Transverse colon (tissue), 4 donors: Measurements from ENCODE around the gene FCHSD2. TPM values are rescaled to one million over a fixed set of nuclear protein-coding genes. Genes with fewer than 3 reads are reported as not detected.

Experiments used
- DNase-seq: peaks from one replicate; pipeline ENCODE4 v3.0.0-alpha.2; 2019
- H3K27ac ChIP-seq, 4 donors: fragments of 200-600 bp; sonication (generic); 2 replicates each; pipeline ENCODE4 v1.5.1; 2016 to 2018; ENCODE audit warnings: inconsistent platforms in 4 of 4
- H3K27me3 ChIP-seq: fragments of 200-600 bp; sonication (generic); 2 replicates; pipeline ENCODE4 v1.5.1; 2017; ENCODE audit warnings: inconsistent platforms
- H3K36me3 ChIP-seq, 4 donors: fragments of 200-600 bp; sonication (generic); 2 replicates each; pipeline ENCODE4 v1.5.1; 2017 to 2019; ENCODE audit warnings: inconsistent platforms in 4 of 4
- H3K4me1 ChIP-seq, 4 donors: fragments of 200-600 bp; sonication (generic); 2 replicates each; pipeline ENCODE4 v1.5.1; 2017 to 2020; ENCODE audit warnings: inconsistent platforms in 4 of 4
- H3K4me3 ChIP-seq, 4 donors: fragments of 200-600 bp; sonication (generic); 1 replicate in 1 of 4; 2 replicates in 3 of 4; pipeline versions ENCODE4 v1.5.1 to v1.6.1; 2017 to 2019; ENCODE audit warnings: inconsistent platforms in 4 of 4
- H3K9me3 ChIP-seq, 2 donors: fragments of 200-600 bp; sonication (generic); 2 replicates each; pipeline ENCODE4 v1.5.1; 2017 to 2019; ENCODE audit warnings: inconsistent platforms in 2 of 2
- EP300 ChIP-seq: sonication (generic); formaldehyde crosslinking; IDR thresholded peaks from one replicate; pipeline ENCODE4 v1.6.1; 2017; ENCODE audit warnings: antibody characterized with exemption, low read depth
- POLR2A ChIP-seq: fragments of 450-650 bp; IDR thresholded peaks from one replicate; pipeline ENCODE4 v1.6.1; 2016; ENCODE audit warnings: antibody characterized with exemption, mild to moderate bottlenecking, moderate library complexity
- POLR2AphosphoS5 ChIP-seq, 3 donors: sonication (generic); formaldehyde crosslinking; IDR thresholded peaks; one replicate each; pipeline ENCODE4 v1.6.1; 2016; ENCODE audit warnings: antibody characterized with exemption in 3 of 3
- WGBS, 2 donors: methylation state at CpG; one replicate each; pipeline ENCODE4 v1.1.5; 2018; ENCODE audit warnings: low coverage in 1 of 2; 5-methylcytosine and 5-hydroxymethylcytosine counted together
- in situ Hi-C, 4 donors: fragments of 200-750 bp; cut with MboI; loops; one replicate each; pipeline versions ENCODE4 v1.15.0 to v1.15.1; 2017; ENCODE audit warnings: low sequenced_read_pairs in 3 of 4, low pct_ligation_motif_present in 1 of 4, low pct_unique_long_range_greater_than_20kb in 1 of 4
- intact Hi-C: fragments of 100-400 bp; cut with DNase I; formaldehyde crosslinking; loops from one replicate; pipeline ENCODE4 v1.15.1; 2023; ENCODE audit warnings: low total_unique reads
- total RNA-seq, 4 donors: library from RNA; depleted of rRNA; stranded (reverse); fragments of >200 nt; gene quantifications; one replicate each; pipeline ENCODE4 v1.1.0, GENCODE V29; 2016
- TF ChIP-seq, protein P1 (sequence below), 5 experiments: fragments of 200-600 bp in 3 of 5; fragments of 450-650 bp in 2 of 5; sonication (generic) in 3 of 5; IDR thresholded peaks; 1 replicate in 2 of 5; 2 replicates in 3 of 5; pipeline ENCODE4 v1.5.1; 2016 to 2017; ENCODE audit warnings: antibody characterized with exemption in 5 of 5, inconsistent platforms in 3 of 5, mild to moderate bottlenecking in 2 of 5, moderate library complexity in 1 of 5

Gene FCHSD2
- total RNA-seq, 4 donors from 2014 or later = 9.1 to 15.9 (median 15.0) TPM

DNA sequence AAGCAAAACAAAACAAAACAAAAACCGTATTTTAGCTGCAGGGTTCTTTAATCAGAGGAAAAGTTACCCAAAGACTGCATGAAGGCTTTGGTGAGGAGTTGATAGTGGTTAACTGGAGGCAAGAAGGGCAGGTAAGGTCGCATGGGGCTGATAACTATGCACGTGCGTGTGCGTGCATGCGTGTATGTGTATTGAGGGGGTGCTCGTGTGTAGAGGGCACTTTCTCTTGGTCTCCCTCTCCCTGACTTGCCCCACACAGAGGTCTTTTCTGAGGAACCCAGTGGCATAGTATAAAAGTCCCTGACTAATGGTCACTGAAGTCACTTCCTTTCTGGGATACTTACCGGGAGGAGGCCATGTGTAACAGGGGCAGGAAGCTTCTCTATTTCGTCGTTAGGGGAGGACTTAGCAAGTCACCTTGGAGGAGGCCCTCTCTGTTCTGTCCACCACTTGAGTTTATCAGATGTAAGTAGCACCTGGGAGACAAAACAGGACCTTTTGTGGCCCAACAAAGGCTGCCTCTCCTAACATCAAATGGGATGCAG, 20.1 kb upstream of the FCHSD2 start:
- Histone ChIP-seq H3K4me3 (no peak overlapping the region), H3K4me1 (peaks cover 0 to 20% (median 13%) of the 10 kb centered on the region in 4 donors), H3K27me3 (no peaks in the 10 kb centered on the region), H3K27ac (no peak overlapping the region), H3K36me3 (no peaks in the 10 kb centered on the region), H3K9me3 (no peaks in the 10 kb centered on the region)
- TF ChIP-seq, protein P1, sequence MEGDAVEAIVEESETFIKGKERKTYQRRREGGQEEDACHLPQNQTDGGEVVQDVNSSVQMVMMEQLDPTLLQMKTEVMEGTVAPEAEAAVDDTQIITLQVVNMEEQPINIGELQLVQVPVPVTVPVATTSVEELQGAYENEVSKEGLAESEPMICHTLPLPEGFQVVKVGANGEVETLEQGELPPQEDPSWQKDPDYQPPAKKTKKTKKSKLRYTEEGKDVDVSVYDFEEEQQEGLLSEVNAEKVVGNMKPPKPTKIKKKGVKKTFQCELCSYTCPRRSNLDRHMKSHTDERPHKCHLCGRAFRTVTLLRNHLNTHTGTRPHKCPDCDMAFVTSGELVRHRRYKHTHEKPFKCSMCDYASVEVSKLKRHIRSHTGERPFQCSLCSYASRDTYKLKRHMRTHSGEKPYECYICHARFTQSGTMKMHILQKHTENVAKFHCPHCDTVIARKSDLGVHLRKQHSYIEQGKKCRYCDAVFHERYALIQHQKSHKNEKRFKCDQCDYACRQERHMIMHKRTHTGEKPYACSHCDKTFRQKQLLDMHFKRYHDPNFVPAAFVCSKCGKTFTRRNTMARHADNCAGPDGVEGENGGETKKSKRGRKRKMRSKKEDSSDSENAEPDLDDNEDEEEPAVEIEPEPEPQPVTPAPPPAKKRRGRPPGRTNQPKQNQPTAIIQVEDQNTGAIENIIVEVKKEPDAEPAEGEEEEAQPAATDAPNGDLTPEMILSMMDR (IDR thresholded peaks at IDR 0.05) = no peak
- no peak for TF ChIP-seq POLR2A
- no peak for TF ChIP-seq POLR2AphosphoS5 (IDR thresholded peaks at IDR 0.05)
- TF ChIP-seq EP300 = no peak
- 90% methylated on average over 2 to 10 of the region's 10 CpGs for WGBS, 2 donors
- no peak for DNase-seq
- in situ Hi-C loops (no loop called here), intact Hi-C loops (no loop called here)

DNA sequence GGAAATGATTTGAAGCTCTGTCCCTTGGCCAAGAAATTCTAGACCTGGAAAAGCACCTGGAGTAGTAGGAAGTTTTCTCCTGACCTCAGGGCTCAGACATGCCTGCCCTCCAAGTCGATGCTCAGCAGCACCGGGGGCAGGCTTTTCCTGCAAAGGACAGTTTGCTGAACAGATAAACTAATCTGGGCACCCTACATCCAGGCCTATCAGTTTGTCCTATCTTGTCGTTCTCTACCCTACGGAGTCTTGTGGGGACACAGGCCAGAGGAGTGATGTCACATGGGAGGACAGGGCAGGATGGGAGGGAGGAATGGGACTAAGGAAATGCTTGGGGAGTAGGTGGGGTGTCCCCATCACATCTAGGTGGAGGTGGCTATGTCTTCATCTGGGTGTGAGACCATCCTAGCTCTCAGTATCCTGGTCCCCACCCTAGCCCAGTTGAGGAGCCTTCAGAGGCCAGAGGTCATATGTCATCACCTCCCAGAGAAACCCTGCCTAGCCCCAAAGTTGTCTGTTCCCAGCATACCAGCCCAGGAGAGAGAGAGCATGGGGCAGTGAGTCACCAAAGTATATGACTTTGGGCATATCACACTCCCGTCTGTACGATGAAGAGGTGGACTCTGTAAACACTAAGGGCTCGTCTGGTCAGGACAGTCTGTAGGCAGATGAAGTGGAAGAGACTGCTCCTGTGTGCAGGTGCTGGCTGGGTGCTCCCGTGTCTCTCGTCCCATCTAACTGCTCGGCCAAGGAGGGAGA, 18.1 kb upstream of the FCHSD2 start:
- no peak overlapping the region for H3K4me3 ChIP-seq
- H3K9me3 ChIP-seq = no peaks in the 10 kb centered on the region
- WGBS, 2 donors = 89 to 90% methylated on average over 2 to 10 of the region's 10 CpGs
- DNase-seq = no peak
- no peaks in the 10 kb centered on the region for H3K36me3 ChIP-seq
- H3K27me3 ChIP-seq = no peaks in the 10 kb centered on the region
- TF ChIP-seq, protein P1 (IDR thresholded peaks at IDR 0.05) = no peak
- TF ChIP-seq POLR2AphosphoS5 (IDR thresholded peaks at IDR 0.05) = no peak
- TF ChIP-seq POLR2A = no peak
- no peak for TF ChIP-seq EP300
- peaks cover 0 to 23% (median 14%) of the 10 kb centered on the region in 4 donors for H3K4me1 ChIP-seq
- in situ Hi-C loops (no loop called here), intact Hi-C loops (no loop called here)
- no peak overlapping the region for H3K27ac ChIP-seq

DNA sequence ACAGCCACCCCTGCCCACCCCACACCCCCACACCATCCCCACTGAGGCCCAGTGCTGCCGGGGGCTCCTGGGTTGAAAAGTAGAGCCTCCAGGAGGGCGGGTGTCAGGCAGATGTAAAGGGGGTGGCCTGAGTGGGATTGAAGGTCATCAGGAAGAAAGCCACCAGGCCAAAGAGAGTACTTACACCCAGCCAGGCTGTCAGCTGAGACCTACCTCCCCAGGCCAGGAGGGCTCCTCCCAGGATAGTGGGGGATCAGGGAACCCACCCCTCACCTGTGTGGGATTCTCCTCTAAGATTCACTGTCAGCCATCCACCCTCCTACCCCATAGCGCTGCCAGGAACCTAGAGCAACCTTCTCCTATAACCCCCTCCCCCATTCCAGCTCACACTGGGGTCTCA, 17.2 kb upstream of the FCHSD2 start:
- Histone ChIP-seq H3K27ac (peak overlapping the region; percentile 37 to 60 (median 46)), H3K9me3 (no peaks in the 10 kb centered on the region), H3K36me3 (no peaks in the 10 kb centered on the region), H3K4me3 (no peak overlapping the region), H3K27me3 (no peaks in the 10 kb centered on the region), H3K4me1 (peaks cover 0 to 28% (median 16%) of the 10 kb centered on the region in 4 donors)
- 83 to 100% methylated on average over 1 to 3 of the region's 3 CpGs for WGBS, 2 donors
- TF ChIP-seq POLR2A = no peak
- TF ChIP-seq POLR2AphosphoS5 (IDR thresholded peaks at IDR 0.05) = no peak
- TF ChIP-seq, protein P1 (IDR thresholded peaks at IDR 0.05) = no peak
- TF ChIP-seq EP300 = no peak
- no peak for DNase-seq
- intact Hi-C loops = no loop called here
- in situ Hi-C loops = no loop called here

DNA sequence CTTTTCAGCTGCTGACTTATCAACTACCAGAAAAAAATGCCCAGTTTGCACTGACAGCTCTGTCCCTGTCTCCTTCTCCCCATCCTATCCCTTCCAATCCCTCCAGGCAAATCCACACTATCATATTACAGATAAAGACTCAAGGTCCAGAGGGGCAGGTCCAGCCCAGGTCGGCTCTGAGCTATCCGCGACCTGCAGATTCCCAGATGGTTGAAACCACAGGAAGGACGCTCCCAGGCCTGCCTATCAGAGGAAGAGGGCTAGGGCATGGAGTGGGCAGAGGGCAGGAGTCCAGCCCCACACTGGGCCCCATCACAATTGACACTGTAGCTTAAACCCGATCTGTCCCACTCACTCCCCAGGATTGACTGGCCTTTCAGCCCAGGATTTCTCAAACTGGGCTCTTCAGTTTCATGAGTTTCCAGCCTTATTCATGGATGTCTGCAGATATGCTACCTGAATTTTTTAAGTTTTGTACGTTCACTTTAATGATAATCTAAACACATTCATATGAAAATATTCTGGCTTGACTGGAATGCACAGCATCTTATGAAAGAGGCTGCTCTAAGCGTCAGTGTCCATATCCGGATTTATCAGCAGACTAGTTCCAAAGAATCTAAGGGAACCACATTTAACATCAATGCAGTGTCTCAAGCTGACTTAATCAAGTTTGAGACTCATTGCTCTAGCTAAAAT, 16.4 kb upstream of the FCHSD2 start:
- no peak for TF ChIP-seq POLR2AphosphoS5 (IDR thresholded peaks at IDR 0.05)
- no peak for TF ChIP-seq EP300
- TF ChIP-seq POLR2A = no peak
- TF ChIP-seq, protein P1 (IDR thresholded peaks at IDR 0.05) = no peak
- H3K36me3 ChIP-seq = no peaks in the 10 kb centered on the region
- DNase-seq = no peak
- H3K27ac ChIP-seq = peak overlapping the region; percentile 37 to 60 (median 48)
- in situ Hi-C loops = no loop called here
- peaks cover 0 to 32% (median 17%) of the 10 kb centered on the region in 4 donors for H3K4me1 ChIP-seq
- no peaks in the 10 kb centered on the region for H3K9me3 ChIP-seq
- H3K27me3 ChIP-seq = no peaks in the 10 kb centered on the region
- no peak overlapping the region for H3K4me3 ChIP-seq
- 60 to 79% methylated on average over 1 to 8 of the region's 8 CpGs for WGBS, 2 donors
- intact Hi-C loops = no loop called here
